ENCODE results near the gene SH3TC2.

Gene SH3TC2

DNA sequence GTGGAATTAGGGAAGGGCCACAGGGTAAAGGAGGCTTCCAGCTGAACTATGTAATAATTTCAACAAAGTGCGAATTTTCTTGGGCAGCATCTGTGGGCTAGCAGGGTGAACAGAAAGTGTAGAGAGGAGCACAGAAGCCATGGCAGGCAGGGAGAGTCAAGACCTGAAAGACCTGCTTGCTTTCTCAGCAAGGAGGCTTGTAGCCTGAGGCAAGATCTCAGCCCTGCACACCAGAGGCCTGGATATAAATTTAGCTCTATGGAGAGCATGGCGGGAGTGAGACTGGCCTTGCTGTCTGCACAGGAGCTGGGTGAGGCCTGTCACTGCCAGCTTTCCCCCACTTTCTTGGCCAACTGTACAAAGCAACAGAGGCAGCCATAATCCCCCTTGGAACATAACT is 32.1 kb upstream of the SH3TC2 start:
- TF ChIP-seq SUZ12 (IDR thresholded peaks at IDR 0.05), result no peak
- no peak for TF ChIP-seq CTBP1 (IDR thresholded peaks at IDR 0.05; ENCODE audit: borderline replicate concordance)
- TF ChIP-seq BHLHE40 (IDR thresholded peaks at IDR 0.05; ENCODE audit: borderline replicate concordance), result no peak
- TF ChIP-seq SP1 (IDR thresholded peaks at IDR 0.05), result no peak
- TF ChIP-seq TARDBP (IDR thresholded peaks at IDR 0.05), result no peak
- TF ChIP-seq FOXA1 (IDR thresholded peaks at IDR 0.05), result no peak
- no peak for TF ChIP-seq L3MBTL2 (conservative IDR thresholded peaks at IDR 0.05)
- TF ChIP-seq FOXK2 (IDR thresholded peaks at IDR 0.05), result no peak
- no peak for TF ChIP-seq NFRKB (IDR thresholded peaks at IDR 0.05)
- TF ChIP-seq ARNT (IDR thresholded peaks at IDR 0.05), result no peak
- no peak for TF ChIP-seq HDGF (IDR thresholded peaks at IDR 0.05; ENCODE audit: borderline replicate concordance)
- no peak for TF ChIP-seq ELF4 (IDR thresholded peaks at IDR 0.05)
- no peak for TF ChIP-seq ZNF384 (IDR thresholded peaks at IDR 0.05)
- no peak for TF ChIP-seq LEF1 (IDR thresholded peaks at IDR 0.05; ENCODE audit: borderline replicate concordance)
- TF ChIP-seq, protein P1, sequence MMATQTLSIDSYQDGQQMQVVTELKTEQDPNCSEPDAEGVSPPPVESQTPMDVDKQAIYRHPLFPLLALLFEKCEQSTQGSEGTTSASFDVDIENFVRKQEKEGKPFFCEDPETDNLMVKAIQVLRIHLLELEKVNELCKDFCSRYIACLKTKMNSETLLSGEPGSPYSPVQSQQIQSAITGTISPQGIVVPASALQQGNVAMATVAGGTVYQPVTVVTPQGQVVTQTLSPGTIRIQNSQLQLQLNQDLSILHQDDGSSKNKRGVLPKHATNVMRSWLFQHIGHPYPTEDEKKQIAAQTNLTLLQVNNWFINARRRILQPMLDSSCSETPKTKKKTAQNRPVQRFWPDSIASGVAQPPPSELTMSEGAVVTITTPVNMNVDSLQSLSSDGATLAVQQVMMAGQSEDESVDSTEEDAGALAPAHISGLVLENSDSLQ (IDR thresholded peaks at IDR 0.05), result no peak
- TF ChIP-seq FOXM1 (IDR thresholded peaks at IDR 0.05; ENCODE audit: borderline replicate concordance), result no peak
- ChIA-PET POLR2A (no interaction called here), CTCF (no interaction called here)
- DNase-seq (ENCODE audit: extremely low spot score), result no peak

DNA sequence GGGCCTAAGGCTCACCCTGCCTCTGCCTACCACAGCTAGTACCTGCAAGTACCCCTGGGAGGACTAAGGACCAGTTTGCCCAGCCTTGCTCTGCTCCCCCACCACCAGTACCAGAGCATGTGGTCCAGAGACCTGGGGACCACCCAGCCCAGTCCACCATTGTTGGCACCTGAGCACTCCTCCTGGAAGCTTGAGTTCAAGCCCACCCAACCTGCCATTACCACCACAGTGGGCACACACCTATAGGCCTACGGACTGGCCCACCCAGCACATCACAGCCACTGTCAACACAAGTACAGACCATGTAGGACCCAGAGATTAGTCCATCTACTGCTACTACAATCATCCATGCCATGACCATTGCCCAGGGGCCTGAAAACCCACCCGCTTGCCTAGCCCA is 30.8 kb upstream of the SH3TC2 start:
- POLR2A ChIA-PET, result no interaction called here
- TF ChIP-seq CTBP1 (IDR thresholded peaks at IDR 0.05; ENCODE audit: borderline replicate concordance), result no peak
- no peak for TF ChIP-seq BHLHE40 (IDR thresholded peaks at IDR 0.05; ENCODE audit: borderline replicate concordance)
- TF ChIP-seq SP1 (IDR thresholded peaks at IDR 0.05), result no peak
- TF ChIP-seq FOXK2 (IDR thresholded peaks at IDR 0.05), result no peak
- no peak for TF ChIP-seq SUZ12 (IDR thresholded peaks at IDR 0.05)
- TF ChIP-seq, protein P1 (IDR thresholded peaks at IDR 0.05), result no peak
- TF ChIP-seq TARDBP (IDR thresholded peaks at IDR 0.05), result no peak
- TF ChIP-seq ELF4 (IDR thresholded peaks at IDR 0.05), result no peak
- no peak for TF ChIP-seq ZNF384 (IDR thresholded peaks at IDR 0.05)
- no peak for TF ChIP-seq LEF1 (IDR thresholded peaks at IDR 0.05; ENCODE audit: borderline replicate concordance)
- TF ChIP-seq FOXA1 (IDR thresholded peaks at IDR 0.05), result no peak
- no peak for TF ChIP-seq ARNT (IDR thresholded peaks at IDR 0.05)
- no peak for TF ChIP-seq FOXM1 (IDR thresholded peaks at IDR 0.05; ENCODE audit: borderline replicate concordance)
- TF ChIP-seq NFRKB (IDR thresholded peaks at IDR 0.05), result no peak
- no peak for TF ChIP-seq L3MBTL2 (conservative IDR thresholded peaks at IDR 0.05)
- no peak for TF ChIP-seq HDGF (IDR thresholded peaks at IDR 0.05; ENCODE audit: borderline replicate concordance)
- DNase-seq (ENCODE audit: extremely low spot score), result no peak
- CTCF ChIA-PET, result no interaction called here

DNA sequence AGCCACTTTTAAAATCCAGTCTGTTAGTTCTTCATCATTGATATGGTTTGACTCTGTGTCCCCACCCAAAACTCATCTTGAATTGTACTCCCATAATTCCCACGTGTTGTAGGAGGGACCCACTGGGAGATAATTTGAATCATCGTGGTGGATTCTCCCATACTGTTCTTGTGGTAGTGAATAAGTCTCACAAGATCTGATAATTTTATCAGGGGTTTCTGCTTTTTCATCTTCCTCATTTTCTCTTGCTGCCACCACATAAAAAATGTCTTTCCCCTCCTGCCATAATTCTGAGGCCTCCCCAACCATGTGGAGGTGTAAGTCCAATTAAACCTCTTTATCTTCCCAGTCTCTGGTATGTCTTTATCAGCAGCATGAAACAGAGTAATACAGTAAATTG is 26.9 kb upstream of the SH3TC2 start:
- TF ChIP-seq SP1 (IDR thresholded peaks at IDR 0.05) (no peak), ZNF384 (IDR thresholded peaks at IDR 0.05) (no peak), L3MBTL2 (conservative IDR thresholded peaks at IDR 0.05) (no peak), ELF4 (IDR thresholded peaks at IDR 0.05) (no peak), ARNT (IDR thresholded peaks at IDR 0.05) (no peak), SUZ12 (IDR thresholded peaks at IDR 0.05) (no peak), FOXA1 (IDR thresholded peaks at IDR 0.05) (no peak), FOXM1 (IDR thresholded peaks at IDR 0.05; ENCODE audit: borderline replicate concordance) (no peak)
- DNase-seq (ENCODE audit: extremely low spot score), result no peak
- CTCF ChIA-PET, result no interaction called here
- POLR2A ChIA-PET, result no interaction called here

DNA sequence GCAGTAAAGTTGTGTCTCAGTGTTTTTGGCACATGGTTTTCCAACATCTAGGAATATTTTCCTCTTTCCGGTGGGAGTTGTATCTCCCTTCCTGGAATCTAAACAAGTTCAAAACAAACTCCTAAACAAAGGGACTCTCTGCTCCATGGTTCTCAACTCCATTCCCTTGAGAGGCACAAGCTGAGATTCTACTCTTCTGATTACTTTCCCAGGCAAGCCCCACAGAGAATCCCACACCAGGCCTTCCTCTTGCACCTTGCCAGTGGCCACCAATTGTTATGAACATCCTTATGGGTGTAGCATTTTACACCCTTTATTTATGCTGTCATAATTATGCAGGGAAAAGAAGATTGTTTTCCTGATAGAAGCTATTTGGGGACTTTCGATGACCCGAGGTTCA is 25.8 kb upstream of the SH3TC2 start:
- no peak for DNase-seq (ENCODE audit: extremely low spot score)
- ChIA-PET POLR2A (no interaction called here), CTCF (interaction anchor here (0.7 kb wide), 1 partner anchor 1233 kb away, joined by 3 read pairs; no protein-coding TSS in a partner anchor)
- no peak for TF ChIP-seq FOXM1 (IDR thresholded peaks at IDR 0.05; ENCODE audit: borderline replicate concordance)
- no peak for TF ChIP-seq FOXK2 (IDR thresholded peaks at IDR 0.05)
- TF ChIP-seq BHLHE40 (IDR thresholded peaks at IDR 0.05; ENCODE audit: borderline replicate concordance), result no peak
- no peak for TF ChIP-seq L3MBTL2 (conservative IDR thresholded peaks at IDR 0.05)
- TF ChIP-seq ELF4 (IDR thresholded peaks at IDR 0.05), result no peak
- no peak for TF ChIP-seq ARNT (IDR thresholded peaks at IDR 0.05)
- TF ChIP-seq CTBP1 (IDR thresholded peaks at IDR 0.05; ENCODE audit: borderline replicate concordance), result no peak
- no peak for TF ChIP-seq ZNF384 (IDR thresholded peaks at IDR 0.05)
- no peak for TF ChIP-seq TARDBP (IDR thresholded peaks at IDR 0.05)
- no peak for TF ChIP-seq SP1 (IDR thresholded peaks at IDR 0.05)
- TF ChIP-seq LEF1 (IDR thresholded peaks at IDR 0.05; ENCODE audit: borderline replicate concordance), result no peak
- TF ChIP-seq, protein P1 (IDR thresholded peaks at IDR 0.05), result no peak
- no peak for TF ChIP-seq HDGF (IDR thresholded peaks at IDR 0.05; ENCODE audit: borderline replicate concordance)
- no peak for TF ChIP-seq SUZ12 (IDR thresholded peaks at IDR 0.05)
- TF ChIP-seq FOXA1 (IDR thresholded peaks at IDR 0.05), result no peak
- no peak for TF ChIP-seq NFRKB (IDR thresholded peaks at IDR 0.05)

DNA sequence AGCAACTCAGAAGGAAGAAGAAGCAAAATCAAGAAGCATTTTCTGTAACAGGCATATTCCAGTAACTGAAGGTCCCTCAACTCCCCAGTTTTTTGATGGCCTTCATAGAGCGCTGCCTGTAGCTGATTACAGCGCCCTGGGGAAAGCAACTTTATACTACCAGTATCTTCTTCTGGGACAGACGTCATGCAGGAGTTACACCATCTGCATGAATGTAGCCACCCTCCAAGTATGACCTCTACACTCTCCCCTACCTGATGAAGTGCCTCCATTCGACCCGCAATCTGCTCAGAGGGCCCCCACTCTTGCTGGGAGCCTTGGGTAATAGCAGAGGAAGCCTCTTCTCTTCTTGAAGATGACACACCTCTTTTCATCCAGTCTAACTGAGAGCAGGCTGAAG is 21.0 kb upstream of the SH3TC2 start:
- TF ChIP-seq LEF1 (IDR thresholded peaks at IDR 0.05; ENCODE audit: borderline replicate concordance) (no peak), HDGF (IDR thresholded peaks at IDR 0.05; ENCODE audit: borderline replicate concordance) (no peak), NFRKB (IDR thresholded peaks at IDR 0.05) (no peak), L3MBTL2 (conservative IDR thresholded peaks at IDR 0.05) (no peak), CTBP1 (IDR thresholded peaks at IDR 0.05; ENCODE audit: borderline replicate concordance) (no peak), ARNT (IDR thresholded peaks at IDR 0.05) (no peak), FOXA1 (IDR thresholded peaks at IDR 0.05) (no peak), ZNF384 (IDR thresholded peaks at IDR 0.05) (no peak), SUZ12 (IDR thresholded peaks at IDR 0.05) (no peak), SP1 (IDR thresholded peaks at IDR 0.05) (no peak), FOXK2 (IDR thresholded peaks at IDR 0.05) (no peak), BHLHE40 (IDR thresholded peaks at IDR 0.05; ENCODE audit: borderline replicate concordance) (no peak), ELF4 (IDR thresholded peaks at IDR 0.05) (no peak), TARDBP (IDR thresholded peaks at IDR 0.05) (no peak), FOXM1 (IDR thresholded peaks at IDR 0.05; ENCODE audit: borderline replicate concordance) (no peak)
- TF ChIP-seq, protein P1 (IDR thresholded peaks at IDR 0.05), result no peak
- CTCF ChIA-PET, result no interaction called here
- POLR2A ChIA-PET, result no interaction called here
- DNase-seq (ENCODE audit: extremely low spot score), result no peak

Measured in HEK293T (cell line).